Measurements from ENCODE around the gene DAPK1. TPM values are rescaled to one million over a fixed set of nuclear protein-coding genes. Genes with fewer than 3 reads are reported as not detected.

DAPK1 gene
- total and polyA plus RNA-seq, 3 experiments from 2014 or later, result 3.7 to 4.3 TPM; not detected in 1

DNA sequence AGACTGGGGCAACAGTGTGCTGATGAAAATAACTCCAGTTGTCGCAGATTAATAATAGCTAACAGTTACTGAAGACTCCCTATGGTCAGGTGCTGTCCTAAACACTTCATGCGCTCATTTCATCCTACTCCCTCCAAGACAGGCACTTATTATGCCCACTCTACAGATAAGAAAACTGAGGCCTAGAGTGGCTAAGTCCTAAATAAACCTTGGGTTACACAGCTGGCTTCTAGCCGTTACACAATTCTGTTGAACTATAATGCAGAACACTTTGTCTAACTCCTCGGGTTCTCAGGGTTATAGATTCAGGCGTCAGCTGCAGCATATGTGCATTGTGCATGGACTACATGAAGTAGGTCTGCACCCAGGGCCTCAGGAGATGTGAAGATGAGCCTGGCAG is 103.9 kb downstream of the DAPK1 start:
- Mint-ChIP-seq H3K9me3 (no peaks in the 10 kb centered on the region), H3K4me3 (no peak overlapping the region), H3K27ac (no peak overlapping the region), H3K27me3 (peaks cover 7 to 22% of the 10 kb centered on the region in 2 donors), H3K4me1 (no peaks in the 10 kb centered on the region), H3K36me3 (no peaks in the 10 kb centered on the region)
- POLR2A ChIA-PET, result no interaction called here
- Histone ChIP-seq H3K4me1 (ENCODE audit: insufficient read depth, low read length) (no peaks in the 10 kb centered on the region), H3K27ac (ENCODE audit: low read depth, low read length) (no peak overlapping the region), H3K4me3 (ENCODE audit: low read length) (no peak overlapping the region), H3K9me3 (ENCODE audit: low read length) (no peaks in the 10 kb centered on the region), H3K36me3 (ENCODE audit: insufficient read depth, low read length) (no peaks in the 10 kb centered on the region), H3K27me3 (ENCODE audit: insufficient read depth, low read length, poor library complexity, severe bottlenecking) (no peaks in the 10 kb centered on the region)
- no peak for DNase-seq
- CTCF ChIA-PET, result no interaction called here

DNA sequence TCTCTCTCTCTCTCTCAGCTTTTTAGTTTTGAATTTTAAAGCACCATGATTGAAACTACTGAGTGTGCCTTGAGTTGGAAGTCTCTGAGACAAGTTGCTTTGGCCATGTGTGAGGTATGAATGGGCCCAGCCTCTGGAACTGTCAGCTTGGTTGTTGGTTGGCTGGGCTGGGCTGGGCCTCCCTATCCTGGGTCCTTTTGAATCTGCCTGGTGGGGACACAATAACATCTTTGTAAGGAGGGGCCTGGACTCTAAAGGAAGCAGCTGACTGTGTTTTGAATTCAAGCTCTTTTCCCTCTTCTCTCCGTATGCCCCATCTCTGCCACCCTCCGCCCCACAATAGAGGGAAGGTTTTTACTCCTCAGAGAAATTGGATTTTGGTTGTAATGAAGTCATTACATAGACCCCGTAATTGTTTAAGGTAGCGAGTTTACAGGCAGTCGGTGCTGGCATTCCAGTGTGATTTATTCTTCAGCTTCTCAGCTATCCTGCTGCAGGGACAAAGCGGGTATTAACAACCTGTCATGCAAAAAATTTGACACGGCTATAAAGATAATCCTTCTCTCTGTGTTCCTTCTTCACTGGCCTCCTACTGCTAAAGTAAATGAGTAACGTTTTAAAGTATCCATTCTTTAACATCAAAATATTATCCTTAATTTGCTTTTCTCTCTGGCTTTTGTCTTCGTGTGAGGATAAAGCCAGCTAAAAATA is 105.4 kb downstream of the DAPK1 start:
- Mint-ChIP-seq H3K4me1 (no peaks in the 10 kb centered on the region), H3K36me3 (no peaks in the 10 kb centered on the region), H3K9me3 (no peaks in the 10 kb centered on the region), H3K27me3 (peaks cover 6 to 26% of the 10 kb centered on the region in 2 donors), H3K4me3 (no peak overlapping the region), H3K27ac (no peak overlapping the region)
- H3K4me1 ChIP-seq (ENCODE audit: insufficient read depth, low read length), result no peaks in the 10 kb centered on the region
- H3K27ac ChIP-seq (ENCODE audit: low read depth, low read length), result no peak overlapping the region
- no peaks in the 10 kb centered on the region for H3K9me3 ChIP-seq (ENCODE audit: low read length)
- POLR2A ChIA-PET, result no interaction called here
- no peak for DNase-seq
- no peaks in the 10 kb centered on the region for H3K27me3 ChIP-seq (ENCODE audit: insufficient read depth, low read length, poor library complexity, severe bottlenecking)
- CTCF ChIA-PET, result no interaction called here
- no peak overlapping the region for H3K4me3 ChIP-seq (ENCODE audit: low read length)
- H3K36me3 ChIP-seq (ENCODE audit: insufficient read depth, low read length), result no peaks in the 10 kb centered on the region

- peaks cover 6 to 26% of the 10 kb centered on the region in 2 donors for H3K27me3 Mint-ChIP-seq
- CTCF ChIA-PET, result no interaction called here
- H3K27me3 ChIP-seq (ENCODE audit: insufficient read depth, low read length, poor library complexity, severe bottlenecking), result no peaks in the 10 kb centered on the region
- H3K9me3 Mint-ChIP-seq, result no peaks in the 10 kb centered on the region
- no peaks in the 10 kb centered on the region for H3K36me3 Mint-ChIP-seq
- no peak overlapping the region for H3K27ac Mint-ChIP-seq
- DNase-seq, result no peak
- no peaks in the 10 kb centered on the region for H3K36me3 ChIP-seq (ENCODE audit: insufficient read depth, low read length)
- H3K27ac ChIP-seq (ENCODE audit: low read depth, low read length), result no peak overlapping the region
- no peak overlapping the region for H3K4me3 Mint-ChIP-seq
- no peak overlapping the region for H3K4me3 ChIP-seq (ENCODE audit: low read length)
- H3K4me1 ChIP-seq (ENCODE audit: insufficient read depth, low read length), result no peaks in the 10 kb centered on the region
- no peaks in the 10 kb centered on the region for H3K9me3 ChIP-seq (ENCODE audit: low read length)
- H3K4me1 Mint-ChIP-seq, result no peaks in the 10 kb centered on the region
- POLR2A ChIA-PET, result no interaction called here
These were observed 106.3 kb downstream of the DAPK1 start for GRCh38 chr9:87603854-87604490.

- CTCF ChIA-PET, result no interaction called here
- H3K9me3 Mint-ChIP-seq, result no peaks in the 10 kb centered on the region
- no peaks in the 10 kb centered on the region for H3K27me3 ChIP-seq (ENCODE audit: insufficient read depth, low read length, poor library complexity, severe bottlenecking)
- no peaks in the 10 kb centered on the region for H3K4me1 ChIP-seq (ENCODE audit: insufficient read depth, low read length)
- H3K27ac Mint-ChIP-seq, result no peak overlapping the region
- no peaks in the 10 kb centered on the region for H3K4me1 Mint-ChIP-seq
- H3K36me3 Mint-ChIP-seq, result no peaks in the 10 kb centered on the region
- H3K36me3 ChIP-seq (ENCODE audit: insufficient read depth, low read length), result no peaks in the 10 kb centered on the region
- H3K27ac ChIP-seq (ENCODE audit: low read depth, low read length), result no peak overlapping the region
- H3K9me3 ChIP-seq (ENCODE audit: low read length), result no peaks in the 10 kb centered on the region
- no peak overlapping the region for H3K4me3 Mint-ChIP-seq
- no peak overlapping the region for H3K4me3 ChIP-seq (ENCODE audit: low read length)
- peaks cover 8 to 26% of the 10 kb centered on the region in 2 donors for H3K27me3 Mint-ChIP-seq
- DNase-seq, result no peak
- POLR2A ChIA-PET, result no interaction called here
These were observed 107.4 kb downstream of the DAPK1 start for GRCh38 chr9:87604886-87605588.

GRCh38 chr9:87605676-87606075 is 108.0 kb downstream of the DAPK1 start:
- no peak overlapping the region for H3K4me3 ChIP-seq (ENCODE audit: low read length)
- Mint-ChIP-seq H3K9me3 (no peaks in the 10 kb centered on the region), H3K4me1 (no peaks in the 10 kb centered on the region), H3K27me3 (peaks cover 8 to 26% of the 10 kb centered on the region in 2 donors), H3K4me3 (no peak overlapping the region), H3K27ac (no peak overlapping the region), H3K36me3 (no peaks in the 10 kb centered on the region)
- ChIA-PET POLR2A (no interaction called here), CTCF (no interaction called here)
- no peaks in the 10 kb centered on the region for H3K4me1 ChIP-seq (ENCODE audit: insufficient read depth, low read length)
- H3K27ac ChIP-seq (ENCODE audit: low read depth, low read length), result no peak overlapping the region
- H3K9me3 ChIP-seq (ENCODE audit: low read length), result no peaks in the 10 kb centered on the region
- no peaks in the 10 kb centered on the region for H3K27me3 ChIP-seq (ENCODE audit: insufficient read depth, low read length, poor library complexity, severe bottlenecking)
- DNase-seq, result no peak
- no peaks in the 10 kb centered on the region for H3K36me3 ChIP-seq (ENCODE audit: insufficient read depth, low read length)

- no peaks in the 10 kb centered on the region for H3K36me3 Mint-ChIP-seq
- peaks cover 8 to 25% of the 10 kb centered on the region in 2 donors for H3K27me3 Mint-ChIP-seq
- CTCF ChIA-PET, result no interaction called here
- H3K4me1 Mint-ChIP-seq, result no peaks in the 10 kb centered on the region
- Histone ChIP-seq H3K4me3 (ENCODE audit: low read length) (no peak overlapping the region), H3K4me1 (ENCODE audit: insufficient read depth, low read length) (no peaks in the 10 kb centered on the region), H3K9me3 (ENCODE audit: low read length) (no peaks in the 10 kb centered on the region), H3K27ac (ENCODE audit: low read depth, low read length) (no peak overlapping the region), H3K36me3 (ENCODE audit: insufficient read depth, low read length) (no peaks in the 10 kb centered on the region), H3K27me3 (ENCODE audit: insufficient read depth, low read length, poor library complexity, severe bottlenecking) (no peaks in the 10 kb centered on the region)
- H3K27ac Mint-ChIP-seq, result no peak overlapping the region
- H3K4me3 Mint-ChIP-seq, result no peak overlapping the region
- no peaks in the 10 kb centered on the region for H3K9me3 Mint-ChIP-seq
- DNase-seq, result no peak
- POLR2A ChIA-PET, result no interaction called here
These were observed 109.3 kb downstream of the DAPK1 start for GRCh38 chr9:87606841-87607521.

GRCh38 chr9:87607859-87608258 is 110.2 kb downstream of the DAPK1 start:
- H3K36me3 Mint-ChIP-seq, result no peaks in the 10 kb centered on the region
- H3K27ac ChIP-seq (ENCODE audit: low read depth, low read length), result no peak overlapping the region
- DNase-seq, result no peak
- peak overlapping the region in 1 of 8 donors; percentile 33 for H3K27ac Mint-ChIP-seq
- H3K4me1 Mint-ChIP-seq, result no peaks in the 10 kb centered on the region
- H3K27me3 ChIP-seq (ENCODE audit: insufficient read depth, low read length, poor library complexity, severe bottlenecking), result no peaks in the 10 kb centered on the region
- POLR2A ChIA-PET, result no interaction called here
- H3K9me3 ChIP-seq (ENCODE audit: low read length), result no peaks in the 10 kb centered on the region
- CTCF ChIA-PET, result no interaction called here
- no peak overlapping the region for H3K4me3 Mint-ChIP-seq
- no peak overlapping the region for H3K4me3 ChIP-seq (ENCODE audit: low read length)
- peaks cover 8 to 20% of the 10 kb centered on the region in 2 donors for H3K27me3 Mint-ChIP-seq
- no peaks in the 10 kb centered on the region for H3K9me3 Mint-ChIP-seq
- H3K4me1 ChIP-seq (ENCODE audit: insufficient read depth, low read length), result no peaks in the 10 kb centered on the region
- no peaks in the 10 kb centered on the region for H3K36me3 ChIP-seq (ENCODE audit: insufficient read depth, low read length)

DNA sequence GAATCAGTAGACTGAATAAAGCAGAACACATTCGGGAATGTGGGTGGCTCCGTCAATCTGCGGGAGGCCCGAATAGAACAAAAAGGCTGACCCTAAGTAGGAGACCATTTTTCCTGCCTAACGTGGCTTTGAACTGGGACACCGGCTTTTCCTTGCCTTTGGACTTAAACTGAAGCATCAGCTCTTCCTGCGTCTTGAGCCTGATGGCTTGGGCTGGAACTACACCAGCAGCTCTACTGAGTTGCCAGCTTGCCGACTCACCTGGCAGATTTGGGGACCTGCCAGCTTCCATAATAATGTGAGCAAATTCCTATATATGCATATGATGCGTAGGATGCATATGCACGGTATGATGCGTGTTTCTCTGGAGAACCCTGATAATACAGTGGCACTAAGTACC is 111.3 kb downstream of the DAPK1 start:
- DNase-seq, result no peak
- no peaks in the 10 kb centered on the region for H3K9me3 ChIP-seq (ENCODE audit: low read length)
- H3K27me3 ChIP-seq (ENCODE audit: insufficient read depth, low read length, poor library complexity, severe bottlenecking), result no peaks in the 10 kb centered on the region
- H3K36me3 ChIP-seq (ENCODE audit: insufficient read depth, low read length), result no peaks in the 10 kb centered on the region
- no peaks in the 10 kb centered on the region for H3K4me1 ChIP-seq (ENCODE audit: insufficient read depth, low read length)
- H3K9me3 Mint-ChIP-seq, result no peaks in the 10 kb centered on the region
- no peaks in the 10 kb centered on the region for H3K36me3 Mint-ChIP-seq
- H3K4me3 ChIP-seq (ENCODE audit: low read length), result no peak overlapping the region
- H3K27ac ChIP-seq (ENCODE audit: low read depth, low read length), result no peak overlapping the region
- no peaks in the 10 kb centered on the region for H3K4me1 Mint-ChIP-seq
- ChIA-PET POLR2A (no interaction called here), CTCF (no interaction called here)
- H3K27me3 Mint-ChIP-seq, result peaks cover 8 to 20% of the 10 kb centered on the region in 2 donors
- no peak overlapping the region for H3K4me3 Mint-ChIP-seq
- H3K27ac Mint-ChIP-seq, result no peak overlapping the region

All from CD8-positive, alpha-beta memory T cell (primary cell).